K562 (cell line): Measurements from ENCODE around the gene PTCH1. TPM values are rescaled to one million over a fixed set of nuclear protein-coding genes. Genes with fewer than 3 reads are reported as not detected.
A peak's percentile ranks its signal among the peaks of the same experiment; 100 is the strongest.

ENCODE experiments used
- LEF1 ChIP-seq: fragments of 450-650 bp; IDR thresholded peaks from 2 replicates; pipeline ENCODE4 v1.6.1; 2016; ENCODE audit warnings: mild to moderate bottlenecking
- NCOR1 ChIP-seq: fragments of 450-650 bp; IDR thresholded peaks from 2 replicates; pipeline ENCODE4 v1.6.1; 2016; ENCODE audit warnings: mild to moderate bottlenecking, moderate library complexity
- NKRF ChIP-seq: fragments of 450-650 bp; IDR thresholded peaks from 2 replicates; pipeline ENCODE4 v1.6.1; 2016; ENCODE audit warnings: borderline replicate concordance
- SMAD4 ChIP-seq: fragments of 250-450 bp; sonication (Bioruptor Pico); conservative IDR thresholded peaks from 2 replicates; pipeline ENCODE4 v1.8.0; 2021; ENCODE audit warnings: inconsistent platforms, mild to moderate bottlenecking, moderate library complexity
- SMARCC2 ChIP-seq: fragments of 450-650 bp; IDR thresholded peaks from 2 replicates; pipeline ENCODE4 v1.6.1; 2017; ENCODE audit warnings: antibody characterized with exemption, moderate library complexity, mild to moderate bottlenecking, low read depth
- SP2 ChIP-seq: IDR thresholded peaks from 2 replicates; pipeline ENCODE4 v1.6.1; 2011; ENCODE audit warnings: mild to moderate bottlenecking, low read depth, low read length, moderate library complexity; ENCODE audit not compliant: poor library complexity, severe bottlenecking; ENCODE audit errors: extremely low read depth
- TRIM28 ChIP-seq: fragments of 450-650 bp; IDR thresholded peaks from 2 replicates; pipeline ENCODE4 v1.6.1; 2017
- ZBED1 ChIP-seq: IDR thresholded peaks from 2 replicates; pipeline ENCODE4 v1.6.1; 2014
- ZNF212 ChIP-seq: fragments of 450-650 bp; formaldehyde crosslinking; IDR thresholded peaks from 2 replicates; pipeline ENCODE4 v1.4.0; 2020; ENCODE audit warnings: mild to moderate bottlenecking
- ZNF318 ChIP-seq, 2 experiments: fragments of 450-650 bp; IDR thresholded peaks; 2 replicates each; pipeline ENCODE4 v1.6.1; 2016; ENCODE audit warnings: mild to moderate bottlenecking in 2 of 2, borderline replicate concordance in 1 of 2, low read depth in 1 of 2, moderate library complexity in 1 of 2
- polyA plus RNA-seq, 8 experiments: library from polyadenylated mRNA; depleted of rRNA in 4 of 8; stranded (reverse) in 5 of 8; unstranded in 3 of 8; fragments of >200 nt; fragmentation: Nextera tagmentation in 2 of 8; fragmentation: Illumina TruSeq in 1 of 8; extraction: Ambion mirVana in 2 of 8; extraction: Trizol in 1 of 8; gene quantifications; 2 replicates each; pipeline versions ENCODE4 v1.2.1 to v1.2.3, GENCODE V29; 2011 to 2014; ENCODE audit warnings: inconsistent platforms in 1 of 8, missing spikeins in 1 of 8
- total RNA-seq, 7 experiments: library from RNA; depleted of rRNA in 6 of 7; stranded (reverse); fragments of >200 nt in 6 of 7; fragmentation: Illumina TruSeq in 2 of 7; extraction: Trizol in 2 of 7; gene quantifications; 2 replicates each; pipeline versions ENCODE4 v1.2.1 to v1.2.3, GENCODE V29; 2011 to 2021; ENCODE audit warnings: low replicate concordance in 1 of 7
- TF ChIP-seq, protein P1 (sequence below): fragments of 450-650 bp; IDR thresholded peaks from 2 replicates; pipeline ENCODE4 v1.6.1; 2018; ENCODE audit warnings: mild to moderate bottlenecking, low read depth; ENCODE audit not compliant: partially characterized antibody

Gene PTCH1
- total and polyA plus RNA-seq, 9 of the 15 experiments (the other 6 are each of a cell fraction or from before 2014, with no cell fraction given): 0.70 to 9.9 (median 3.8) TPM

DNA sequence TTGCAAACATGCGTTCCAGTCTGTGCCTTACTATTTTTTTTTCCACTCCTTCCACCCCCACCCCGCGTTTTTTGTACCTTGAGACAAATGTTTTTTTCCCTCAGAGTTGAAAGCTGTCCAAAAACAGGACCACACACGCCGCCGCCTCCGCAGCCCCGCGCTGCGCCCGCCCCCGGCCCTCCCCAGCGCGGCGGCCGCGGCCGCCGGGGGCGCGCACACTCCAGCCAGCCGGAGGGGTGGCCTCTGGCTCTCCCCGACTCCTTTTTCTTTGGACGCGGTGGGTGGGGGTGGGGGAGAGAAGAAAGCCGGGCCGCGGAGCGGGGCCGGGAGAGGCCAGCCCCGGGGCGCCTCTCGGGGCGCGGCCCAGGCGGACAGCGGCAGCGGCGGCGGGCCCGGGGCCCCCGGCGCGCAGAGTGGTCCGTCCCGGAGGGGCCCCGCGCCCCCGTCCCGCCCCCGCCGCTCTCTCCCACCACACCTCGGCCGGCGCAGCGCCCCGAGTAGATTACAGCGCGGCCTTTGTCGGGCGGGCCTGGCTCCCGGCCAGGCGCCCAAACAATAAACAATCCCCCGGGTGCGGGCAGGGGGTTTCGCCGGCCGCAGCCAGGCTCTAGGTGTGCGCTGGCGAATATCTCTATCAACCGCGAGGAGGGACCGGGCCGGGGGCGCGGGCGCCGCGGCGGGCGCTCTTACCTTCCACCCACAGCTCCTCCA lies 10.9 kb downstream of the PTCH1 start (continued):
- TF ChIP-seq ZNF318 (IDR thresholded peaks at IDR 0.05; ENCODE audit: borderline replicate concordance in 1 of 2, low read depth in 1 of 2): no peak
- no peak for TF ChIP-seq TRIM28
- TF ChIP-seq SMAD4: peak; percentile 97
- no peak for TF ChIP-seq SMARCC2
- no peak for TF ChIP-seq ZBED1
- TF ChIP-seq LEF1: no peak
- TF ChIP-seq, protein P1, sequence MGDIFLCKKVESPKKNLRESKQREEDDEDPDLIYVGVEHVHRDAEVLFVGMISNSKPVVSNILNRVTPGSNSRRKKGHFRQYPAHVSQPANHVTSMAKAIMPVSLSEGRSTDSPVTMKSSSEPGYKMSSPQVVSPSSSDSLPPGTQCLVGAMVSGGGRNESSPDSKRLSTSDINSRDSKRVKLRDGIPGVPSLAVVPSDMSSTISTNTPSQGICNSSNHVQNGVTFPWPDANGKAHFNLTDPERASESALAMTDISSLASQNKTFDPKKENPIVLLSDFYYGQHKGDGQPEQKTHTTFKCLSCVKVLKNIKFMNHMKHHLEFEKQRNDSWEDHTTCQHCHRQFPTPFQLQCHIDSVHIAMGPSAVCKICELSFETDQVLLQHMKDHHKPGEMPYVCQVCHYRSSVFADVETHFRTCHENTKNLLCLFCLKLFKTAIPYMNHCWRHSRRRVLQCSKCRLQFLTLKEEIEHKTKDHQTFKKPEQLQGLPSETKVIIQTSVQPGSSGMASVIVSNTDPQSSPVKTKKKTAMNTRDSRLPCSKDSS: no peak
- TF ChIP-seq ZNF212 (CRISPR knock-in tag): no peak
- 0 out of 2 replicates have a peak, but pooled peaks have one; percentile 28 for TF ChIP-seq NCOR1
- TF ChIP-seq NKRF: no peak
- no peak for TF ChIP-seq SP2
